GM23248 (cell line): ENCODE data around the gene HSD17B8.

Source experiments
- EZH2 ChIP-seq: fragments of 200-600 bp; sonication (generic); IDR thresholded peaks from 2 replicates; pipeline ENCODE4 v1.6.1; 2018; ENCODE audit warnings: antibody characterized with exemption, mild to moderate bottlenecking; ENCODE audit not compliant: insufficient read depth, poor library complexity, severe bottlenecking
- EZH2phosphoT487 ChIP-seq: fragments of 200-600 bp; sonication (generic); IDR thresholded peaks from 2 replicates; pipeline ENCODE4 v1.6.1; 2018; ENCODE audit warnings: antibody characterized with exemption, moderate library complexity, mild to moderate bottlenecking, low read depth; ENCODE audit not compliant: insufficient read depth

DNA sequence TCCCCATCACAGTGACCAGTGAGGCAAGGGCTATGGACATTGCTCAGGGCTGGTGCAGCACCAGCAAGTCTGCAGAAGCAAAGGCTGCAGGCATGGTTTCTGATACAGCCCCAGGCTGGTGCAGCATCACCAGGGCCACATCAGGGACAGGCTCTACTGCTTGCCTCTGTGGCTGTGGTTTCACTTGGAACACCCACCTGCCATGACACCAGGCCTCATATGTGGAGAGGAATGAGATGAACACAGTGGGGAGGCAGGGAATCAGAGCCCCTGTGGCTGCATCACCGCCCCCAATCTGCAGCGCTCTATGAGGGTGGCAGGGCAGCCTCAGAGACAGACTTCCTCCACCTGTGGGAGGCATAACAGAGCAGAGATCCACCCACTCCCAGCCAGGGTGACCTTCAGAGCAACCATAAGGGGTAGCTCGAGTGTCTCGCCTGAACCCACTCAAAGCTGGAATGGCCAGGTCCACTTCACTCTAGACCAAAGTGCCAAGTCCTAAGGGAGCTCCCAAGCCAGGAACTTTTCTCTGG lies 11.7 kb downstream of the HSD17B8 start:
- TF ChIP-seq EZH2phosphoT487 (no peak), EZH2 (no peak)
